OCI-LY7 (cell line): Measurements from ENCODE around the gene JAKMIP3. TPM values are rescaled to one million over a fixed set of nuclear protein-coding genes. Genes with fewer than 3 reads are reported as not detected.

ENCODE experiments used
- Bru-seq: library from RNA; stranded (reverse); fragments of 400-500 nt; gene quantifications from one replicate; lab custom pipeline; 2021; lab: Mats Ljungman, UMichigan
- BruChase-seq, 2 experiments: library from RNA; stranded (reverse); fragments of 400-500 nt; gene quantifications; one replicate each; lab custom pipeline; 2021; lab: Mats Ljungman, UMichigan
- BruUV-seq: library from RNA; stranded (reverse); fragments of 400-500 nt; replicated peaks from 2 replicates; lab custom pipeline; 2021; lab: Mats Ljungman, UMichigan
- CTCF ChIA-PET: fragments of 300-600 bp; sonication (Branson Sonifier 250); formaldehyde crosslinking; loops from one replicate; lab custom pipeline; 2022; ENCODE audit warnings: antibody characterized with exemption; ENCODE audit not compliant: unreplicated experiment; lab: Charles Lee
- POLR2A ChIA-PET: fragments of 300-600 bp; sonication (Branson Sonifier 250); formaldehyde crosslinking; loops from one replicate; lab custom pipeline; 2022; ENCODE audit warnings: antibody characterized with exemption; lab: Charles Lee
- DNase-seq: peaks from one replicate; pipeline ENCODE4 v3.0.0-alpha.2; 2015; ENCODE audit warnings: low spot score
- H2AFZ ChIP-seq: fragments of 200-600 bp; sonication (generic), shearing (Covaris generic); 2 replicates; pipeline ENCODE4 v1.6.1; 2014; ENCODE audit warnings: mild to moderate bottlenecking, antibody characterized with exemption, low read length, moderate library complexity
- H3K27ac ChIP-seq: fragments of 200-600 bp; sonication (generic); 2 replicates; pipeline ENCODE4 v1.5.1; 2014; ENCODE audit warnings: mixed run types, low read depth, mild to moderate bottlenecking, moderate library complexity, low read length, inconsistent platforms; ENCODE audit not compliant: poor library complexity, severe bottlenecking
- H3K36me3 ChIP-seq: fragments of 200-600 bp; sonication (generic); 2 replicates; pipeline ENCODE4 v1.6.1; 2014; ENCODE audit warnings: mild to moderate bottlenecking, antibody characterized with exemption, low read length, moderate library complexity, mixed read lengths; ENCODE audit not compliant: insufficient read depth
- H3K4me1 ChIP-seq: fragments of 200-600 bp; sonication (generic); 2 replicates; pipeline ENCODE4 v1.5.1; 2014; ENCODE audit warnings: mild to moderate bottlenecking, low read length; ENCODE audit not compliant: insufficient read depth, poor library complexity, severe bottlenecking
- H3K4me2 ChIP-seq: fragments of 200-600 bp; sonication (generic); 2 replicates; pipeline ENCODE4 v1.6.1; 2014; ENCODE audit warnings: mild to moderate bottlenecking, low read length
- H3K4me3 ChIP-seq: fragments of 200-600 bp; sonication (generic); 2 replicates; pipeline ENCODE4 v1.5.1; 2014; ENCODE audit warnings: mild to moderate bottlenecking, low read depth, low read length; ENCODE audit not compliant: poor library complexity, severe bottlenecking
- H3K79me2 ChIP-seq: fragments of 200-600 bp; sonication (generic); 2 replicates; pipeline ENCODE4 v1.6.1; 2016; ENCODE audit warnings: low read depth, mild to moderate bottlenecking, low read length, moderate library complexity, mixed read lengths; ENCODE audit not compliant: insufficient read depth
- H3K9me2 ChIP-seq: fragments of 200-600 bp; sonication (generic); 2 replicates; pipeline ENCODE4 v1.6.1; 2016; ENCODE audit warnings: mild to moderate bottlenecking, low read length, mixed read lengths; ENCODE audit not compliant: insufficient read depth
- H3K9me3 ChIP-seq: fragments of 200-600 bp; sonication (generic); 2 replicates; pipeline ENCODE4 v1.6.1; 2014; ENCODE audit warnings: mild to moderate bottlenecking, mixed run types, low read length, mixed read lengths
- H4K20me1 ChIP-seq: fragments of 200-600 bp; sonication (generic); 2 replicates; pipeline ENCODE4 v1.6.1; 2014; ENCODE audit warnings: mild to moderate bottlenecking, antibody characterized with exemption, low read length, moderate library complexity, mixed read lengths; ENCODE audit not compliant: insufficient read depth
- EZH2phosphoT487 ChIP-seq: fragments of 200-600 bp; sonication (generic); IDR thresholded peaks from 2 replicates; pipeline ENCODE4 v1.6.1; 2018; ENCODE audit warnings: low read depth, borderline replicate concordance, mild to moderate bottlenecking, mixed run types, antibody characterized with exemption, low read length, moderate library complexity, mixed read lengths
- intact Hi-C: fragments of 100-400 bp; cut with micrococcal nuclease; formaldehyde crosslinking; loops from one replicate; pipeline ENCODE4 v1.10.0; 2022; ENCODE audit not compliant: unreplicated experiment
- long read RNA-seq: library from polyadenylated mRNA; stranded (forward); transcript quantifications from one replicate; pipeline ENCODE4 v2.0.0, GENCODE V29; 2022
- total RNA-seq, 2 experiments: library from RNA; depleted of rRNA in 1 of 2; stranded (reverse); fragments of >200 nt in 1 of 2; shearing (Covaris generic) in 1 of 2; gene quantifications; 2 replicates each; pipeline ENCODE4 v1.2.3, GENCODE V29; 2014 to 2022
- TF ChIP-seq, protein P1 (sequence below): fragments of 200-600 bp; sonication (generic); conservative IDR thresholded peaks from 2 replicates; pipeline ENCODE4 v1.5.1; 2014; ENCODE audit warnings: mild to moderate bottlenecking, antibody characterized with exemption, low read length, moderate library complexity, mixed read lengths

Gene JAKMIP3
- 0.15 and 0.54 TPM in 2 replicates for total RNA-seq (2014; rRNA removed; shearing (Covaris generic))
- 0.89 and 1.1 TPM in 2 replicates for total RNA-seq (2022)
- percentile 19 among the genes with signal in this experiment for Bru-seq, nascent RNA
- percentile 23 among the genes with signal in this experiment for BruChase-seq, experiment 1, labeled RNA remaining after a 6-hour chase
- BruChase-seq, experiment 2, labeled RNA remaining after a 2-hour chase, result percentile 23 among the genes with signal in this experiment
- long read RNA-seq, result 0 reads

DNA sequence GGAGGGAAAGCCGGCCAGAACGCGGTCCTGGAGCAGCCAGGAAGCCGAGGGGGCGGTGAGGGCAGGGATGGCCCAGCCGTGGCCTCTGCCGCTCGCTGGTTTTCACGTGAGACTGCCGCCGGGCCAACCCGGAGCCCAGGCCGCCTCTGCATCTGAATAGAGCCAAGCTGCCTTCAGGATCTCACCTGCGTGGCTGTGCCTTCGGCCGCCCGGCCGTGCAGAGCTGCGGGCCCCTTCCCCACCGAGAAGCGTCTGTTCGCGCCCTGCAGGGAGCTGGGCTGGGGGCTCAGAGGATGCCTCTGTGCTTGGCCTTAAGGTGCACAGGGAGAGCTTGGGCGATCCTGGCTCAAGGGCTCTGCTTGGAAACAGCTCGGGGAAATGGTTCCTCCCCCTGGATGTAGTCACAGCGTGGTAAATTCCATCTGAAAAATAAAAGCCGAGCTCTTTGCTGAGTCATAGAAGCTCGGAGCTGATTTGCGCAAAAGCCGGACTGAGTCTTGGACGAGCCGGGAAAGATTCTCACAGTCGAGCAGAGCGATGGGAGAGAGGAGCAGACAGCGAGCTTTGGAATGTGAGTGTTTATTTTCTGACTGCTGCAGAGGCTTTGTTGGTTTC is at the start of gene JAKMIP3:
TSS of gene JAKMIP3 (plus strand) at position 456 of the 615 bp plus-strand sequence. CDS start 38,863 bp downstream, outside the sequence.
- no TSS peak for BruUV-seq
- intact Hi-C loops, result no loop called here
- CTCF ChIA-PET, result interaction anchor here (1.2 kb wide), 1 partner anchor 180 kb away, joined by 4 read pairs; no protein-coding TSS in a partner anchor
- no peak for DNase-seq
- Histone ChIP-seq H3K9me2 (no peaks in the 10 kb centered on the region), H3K4me2 (no peak within 1 kb of the TSS), H3K79me2 (no peaks in the 10 kb centered on the region), H3K9me3 (no peaks in the 10 kb centered on the region), H2AFZ (no peak within 1 kb of the TSS), H3K27ac (no peak within 1 kb of the TSS), H3K4me3 (no peak within 1 kb of the TSS), H4K20me1 (no peaks in the 10 kb centered on the region), H3K36me3 (no peaks in the 10 kb centered on the region), H3K4me1 (no peaks in the 10 kb centered on the region)
- TF ChIP-seq, protein P1, sequence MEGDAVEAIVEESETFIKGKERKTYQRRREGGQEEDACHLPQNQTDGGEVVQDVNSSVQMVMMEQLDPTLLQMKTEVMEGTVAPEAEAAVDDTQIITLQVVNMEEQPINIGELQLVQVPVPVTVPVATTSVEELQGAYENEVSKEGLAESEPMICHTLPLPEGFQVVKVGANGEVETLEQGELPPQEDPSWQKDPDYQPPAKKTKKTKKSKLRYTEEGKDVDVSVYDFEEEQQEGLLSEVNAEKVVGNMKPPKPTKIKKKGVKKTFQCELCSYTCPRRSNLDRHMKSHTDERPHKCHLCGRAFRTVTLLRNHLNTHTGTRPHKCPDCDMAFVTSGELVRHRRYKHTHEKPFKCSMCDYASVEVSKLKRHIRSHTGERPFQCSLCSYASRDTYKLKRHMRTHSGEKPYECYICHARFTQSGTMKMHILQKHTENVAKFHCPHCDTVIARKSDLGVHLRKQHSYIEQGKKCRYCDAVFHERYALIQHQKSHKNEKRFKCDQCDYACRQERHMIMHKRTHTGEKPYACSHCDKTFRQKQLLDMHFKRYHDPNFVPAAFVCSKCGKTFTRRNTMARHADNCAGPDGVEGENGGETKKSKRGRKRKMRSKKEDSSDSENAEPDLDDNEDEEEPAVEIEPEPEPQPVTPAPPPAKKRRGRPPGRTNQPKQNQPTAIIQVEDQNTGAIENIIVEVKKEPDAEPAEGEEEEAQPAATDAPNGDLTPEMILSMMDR, result no peak
- no peak for TF ChIP-seq EZH2phosphoT487
- POLR2A ChIA-PET, result no interaction called here

DNA sequence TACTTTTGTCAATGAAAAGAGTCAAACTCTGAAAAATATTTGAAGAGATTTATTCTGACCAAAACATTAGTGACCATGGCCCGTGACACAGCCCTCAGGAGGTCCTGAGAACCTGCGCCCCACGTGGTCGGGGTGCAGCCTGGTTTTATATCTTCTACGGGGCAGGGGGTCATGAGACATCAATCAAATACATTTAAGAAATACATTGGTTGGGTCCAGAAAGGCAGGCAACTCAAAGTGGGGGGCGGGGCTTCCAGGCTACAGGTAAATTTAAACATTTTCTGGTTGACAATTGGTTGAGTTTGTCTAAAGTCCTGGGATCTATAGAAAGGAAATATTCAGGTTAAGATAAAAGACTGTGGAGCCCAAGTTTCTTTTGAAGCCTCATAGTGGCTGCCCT is 49.2 kb upstream of the JAKMIP3 start:
- Histone ChIP-seq H3K4me2 (no peak overlapping the region), H2AFZ (no peak overlapping the region), H3K4me3 (no peak overlapping the region), H3K9me2 (no peaks in the 10 kb centered on the region), H3K9me3 (no peaks in the 10 kb centered on the region), H4K20me1 (no peaks in the 10 kb centered on the region), H3K27ac (no peak overlapping the region), H3K36me3 (no peaks in the 10 kb centered on the region), H3K79me2 (no peaks in the 10 kb centered on the region), H3K4me1 (no peaks in the 10 kb centered on the region)
- TF ChIP-seq, protein P1, result no peak
- no peak for TF ChIP-seq EZH2phosphoT487
- no peak for DNase-seq
- ChIA-PET POLR2A (no interaction called here), CTCF (no interaction called here)
- intact Hi-C loops, result no loop called here
- BruUV-seq, result no TSS peak

DNA sequence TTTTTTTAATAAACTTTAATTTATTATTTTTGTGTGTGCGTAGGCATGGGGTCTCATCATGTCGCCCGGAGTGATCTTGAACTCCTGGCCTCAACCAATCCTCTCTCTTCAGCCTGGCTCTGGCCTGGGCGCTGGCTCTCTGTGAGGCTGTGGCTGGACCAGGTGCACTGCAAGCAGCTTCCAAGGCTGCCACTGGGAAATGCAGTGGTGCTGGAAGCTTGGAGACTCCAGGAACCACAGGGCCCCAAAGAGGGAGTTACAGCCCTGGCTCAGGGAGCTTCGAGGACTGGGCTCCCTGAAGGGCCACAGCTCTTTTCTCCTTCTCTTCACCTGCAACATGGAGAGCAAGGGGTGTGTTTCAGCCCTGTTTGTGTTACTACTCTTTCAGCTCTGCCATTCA is 47.3 kb upstream of the JAKMIP3 start:
- no peaks in the 10 kb centered on the region for H3K9me3 ChIP-seq
- no peaks in the 10 kb centered on the region for H4K20me1 ChIP-seq
- H3K4me3 ChIP-seq, result no peak overlapping the region
- ChIA-PET POLR2A (no interaction called here), CTCF (no interaction called here)
- no peaks in the 10 kb centered on the region for H3K4me1 ChIP-seq
- intact Hi-C loops, result no loop called here
- TF ChIP-seq, protein P1, result no peak
- H3K4me2 ChIP-seq, result no peak overlapping the region
- no peak overlapping the region for H2AFZ ChIP-seq
- BruUV-seq, result no TSS peak
- no peaks in the 10 kb centered on the region for H3K9me2 ChIP-seq
- H3K27ac ChIP-seq, result no peak overlapping the region
- no peaks in the 10 kb centered on the region for H3K79me2 ChIP-seq
- H3K36me3 ChIP-seq, result no peaks in the 10 kb centered on the region
- no peak for DNase-seq
